Fibroblast of the aortic adventitia (primary cell): ENCODE data around the gene CFB. TPM values are rescaled to one million over a fixed set of nuclear protein-coding genes. Genes with fewer than 3 reads are reported as not detected.
"Not testable (repeated sequence)": the region's sequence is repeated elsewhere in the genome, so short reads cannot be mapped to it uniquely, and the experiment has no call there.

Source experiments
- DNase-seq: peaks from one replicate; pipeline ENCODE4 v3.0.0-alpha.2; 2010; ENCODE audit warnings: low read depth
- H3K4me3 ChIP-seq: 2 replicates; pipeline ENCODE4 v1.5.1; 2011; ENCODE audit warnings: low read depth, mild to moderate bottlenecking, control low read depth, low read length, moderate library complexity
- small RNA-seq: library from RNA; depleted of rRNA; stranded (forward); fragments of <200 nt; gene quantifications from one replicate; pipeline ENCODE3, GENCODE V24; 2012
- total RNA-seq: library from RNA; depleted of rRNA; stranded (reverse); fragments of >200 nt; gene quantifications from 2 replicates; pipeline ENCODE4 v1.2.3, GENCODE V29; 2012; ENCODE audit warnings: low replicate concordance
- TF ChIP-seq, protein P1 (sequence below): IDR thresholded peaks from 2 replicates; pipeline ENCODE4 v1.5.1; 2011; ENCODE audit warnings: mild to moderate bottlenecking, low read length, control low read depth, inconsistent platforms; ENCODE audit not compliant: insufficient read depth

CFB gene
- total RNA-seq, 1 donor, result 39.1 TPM

GRCh38 chr6:31978831-31979230, 32.9 kb downstream of the CFB start:
- TF ChIP-seq, protein P1, sequence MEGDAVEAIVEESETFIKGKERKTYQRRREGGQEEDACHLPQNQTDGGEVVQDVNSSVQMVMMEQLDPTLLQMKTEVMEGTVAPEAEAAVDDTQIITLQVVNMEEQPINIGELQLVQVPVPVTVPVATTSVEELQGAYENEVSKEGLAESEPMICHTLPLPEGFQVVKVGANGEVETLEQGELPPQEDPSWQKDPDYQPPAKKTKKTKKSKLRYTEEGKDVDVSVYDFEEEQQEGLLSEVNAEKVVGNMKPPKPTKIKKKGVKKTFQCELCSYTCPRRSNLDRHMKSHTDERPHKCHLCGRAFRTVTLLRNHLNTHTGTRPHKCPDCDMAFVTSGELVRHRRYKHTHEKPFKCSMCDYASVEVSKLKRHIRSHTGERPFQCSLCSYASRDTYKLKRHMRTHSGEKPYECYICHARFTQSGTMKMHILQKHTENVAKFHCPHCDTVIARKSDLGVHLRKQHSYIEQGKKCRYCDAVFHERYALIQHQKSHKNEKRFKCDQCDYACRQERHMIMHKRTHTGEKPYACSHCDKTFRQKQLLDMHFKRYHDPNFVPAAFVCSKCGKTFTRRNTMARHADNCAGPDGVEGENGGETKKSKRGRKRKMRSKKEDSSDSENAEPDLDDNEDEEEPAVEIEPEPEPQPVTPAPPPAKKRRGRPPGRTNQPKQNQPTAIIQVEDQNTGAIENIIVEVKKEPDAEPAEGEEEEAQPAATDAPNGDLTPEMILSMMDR, result no peak
- no peak for DNase-seq
- H3K4me3 ChIP-seq, result no peak overlapping the region

DNA sequence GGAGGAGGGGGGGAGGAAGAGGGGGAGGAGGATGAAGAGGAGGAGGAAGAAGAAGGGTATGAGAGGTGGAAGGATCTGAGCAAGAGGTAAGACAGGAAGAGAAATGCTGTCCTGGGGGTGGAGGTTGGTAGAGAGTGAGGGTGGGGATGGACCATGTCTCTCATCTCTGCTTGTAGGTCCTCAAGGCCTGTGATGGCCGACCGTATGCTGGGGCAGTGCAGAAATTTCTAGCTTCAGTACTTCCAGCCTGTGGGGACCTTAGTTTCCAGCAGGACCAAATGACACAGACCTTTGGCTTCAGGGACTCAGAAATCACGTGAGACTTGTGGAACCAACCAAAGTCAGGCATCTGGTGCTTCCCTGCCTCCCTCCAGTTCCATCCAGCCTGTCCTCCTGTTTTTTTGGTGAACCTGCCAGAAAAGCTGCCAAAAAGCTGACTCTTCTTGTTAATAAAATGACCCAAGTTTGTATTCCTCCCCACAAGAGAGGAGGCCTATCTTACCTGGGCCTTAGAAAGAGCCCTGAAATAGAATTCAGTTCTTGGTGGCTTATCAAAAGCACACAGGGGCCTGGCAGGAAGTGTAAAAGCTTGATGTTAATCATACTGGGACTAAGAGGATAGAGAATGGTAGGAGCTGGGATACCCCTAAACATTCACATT, 33.5 kb downstream of the CFB start:
- no peak for DNase-seq
- TF ChIP-seq, protein P1, result no peak
- no peak overlapping the region for H3K4me3 ChIP-seq

DNA sequence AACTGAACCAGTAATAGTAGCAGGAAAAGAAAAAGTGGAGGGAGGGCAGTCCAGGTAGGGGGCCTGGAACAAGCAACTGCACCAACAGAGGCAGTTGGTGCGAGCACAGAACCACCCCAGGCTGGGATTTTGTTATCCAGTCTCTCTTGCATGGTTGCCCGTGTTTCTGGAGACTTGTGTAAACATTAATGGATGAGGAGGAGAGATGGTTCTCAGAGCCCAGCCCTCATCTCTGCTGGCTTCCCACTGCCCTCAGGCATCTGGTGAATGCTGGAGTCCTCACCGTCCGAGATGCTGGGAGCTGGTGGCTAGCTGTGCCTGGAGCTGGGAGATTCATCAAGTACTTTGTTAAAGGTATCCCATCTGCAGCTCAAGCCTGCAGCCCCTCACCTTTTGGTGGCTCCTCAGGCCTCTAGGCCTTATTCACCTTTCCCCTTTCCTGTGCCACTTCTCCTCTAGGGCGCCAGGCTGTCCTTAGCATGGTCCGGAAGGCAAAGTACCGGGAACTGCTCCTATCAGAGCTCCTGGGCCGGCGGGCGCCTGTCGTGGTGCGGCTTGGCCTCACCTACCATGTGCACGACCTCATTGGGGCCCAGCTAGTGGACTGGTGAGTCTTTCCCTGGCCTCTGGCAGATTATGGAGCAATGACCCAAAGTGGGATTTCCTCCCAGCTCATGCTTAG, 34.4 kb downstream of the CFB start:
- not testable (repeated sequence) for DNase-seq

DNA sequence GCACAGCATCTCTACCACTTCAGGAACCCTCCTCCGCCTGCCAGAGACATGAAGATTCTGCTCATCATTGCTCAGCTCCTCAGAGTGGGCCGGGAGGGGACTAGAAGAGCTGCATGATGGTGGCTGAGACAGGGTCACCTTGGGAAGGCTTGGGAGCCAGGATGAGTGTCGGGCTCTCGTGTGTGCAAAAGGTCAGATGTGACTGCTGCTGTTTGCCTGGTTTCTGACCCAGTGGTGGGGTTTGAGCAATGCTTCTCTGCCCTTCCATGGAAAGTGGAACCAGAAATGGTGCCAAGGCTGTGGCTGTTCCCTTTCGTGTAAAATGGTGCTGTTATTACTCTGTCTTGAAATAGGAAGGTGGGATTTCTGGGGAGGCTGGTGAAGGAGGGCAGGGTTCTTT, 35.1 kb downstream of the CFB start:
- H3K4me3 ChIP-seq, DNase-seq: not testable (repeated sequence)

More for the DNA sequence above, 34.4 kb downstream of the CFB start:
- H3K4me3 ChIP-seq, result not testable (repeated sequence)

DNA sequence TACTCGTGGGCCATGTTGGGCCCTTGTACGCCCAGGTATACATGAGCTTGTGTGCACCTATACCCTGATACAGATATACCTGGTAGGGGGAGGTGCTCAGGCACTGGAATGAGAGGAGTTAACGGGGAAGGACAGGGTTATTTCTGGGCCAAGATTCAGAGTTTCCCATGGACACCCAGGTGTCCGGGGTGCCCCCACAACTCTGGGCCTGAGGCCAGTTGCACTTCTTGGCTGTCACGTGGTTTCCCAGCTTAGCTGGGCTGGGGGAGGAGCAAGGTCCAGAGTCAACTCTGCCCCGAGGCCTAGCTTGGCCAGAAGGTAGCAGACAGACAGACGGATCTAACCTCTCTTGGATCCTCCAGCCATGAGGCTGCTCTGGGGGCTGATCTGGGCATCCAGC, 35.8 kb downstream of the CFB start, which contains the start of gene C4A:
Gene C4A (plus strand): TSS at position 314 of the 400 bp plus-strand sequence. CDS start 51 bp downstream, at position 365.
- not testable (repeated sequence) for H3K4me3 ChIP-seq, DNase-seq

DNA sequence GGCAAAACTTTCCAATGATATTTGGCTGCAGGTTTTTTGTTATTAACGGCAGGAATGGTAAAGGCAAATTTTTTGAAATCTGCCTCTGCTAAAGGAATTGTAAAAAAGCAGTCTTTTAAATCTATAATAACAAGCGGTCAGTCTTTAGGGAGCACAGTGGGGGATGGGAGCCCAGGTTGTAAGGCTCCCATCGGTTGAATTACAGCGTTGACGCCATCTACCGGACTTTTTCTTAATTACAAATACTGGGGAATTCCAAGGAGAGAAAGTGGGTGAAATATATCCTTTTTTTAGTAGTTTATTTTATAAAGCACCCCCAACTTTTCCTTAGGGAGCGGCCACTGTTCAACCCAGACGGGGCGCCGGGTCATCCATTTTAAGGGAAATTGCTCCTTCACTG, 43.5 kb downstream of the CFB start:
- not testable (repeated sequence) for H3K4me3 ChIP-seq, DNase-seq

GRCh38 chr6:31994421-31994820, 48.5 kb downstream of the CFB start:
- not testable (repeated sequence) for H3K4me3 ChIP-seq, DNase-seq

- not testable (repeated sequence) for H3K4me3 ChIP-seq, DNase-seq
These were observed 50.5 kb downstream of the CFB start for GRCh38 chr6:31996385-31996784.

Small RNA genes lying within 50 kb of the gene (small RNA-seq; reads per million reads assigned to genes)
- gene AL645922.1, result not detected

Other genes starting within 250 kb of the CFB start
- 23.5 and 27.1 TPM in 2 replicates for gene ABHD16A, start 242.8 kb upstream of the CFB start, total RNA-seq
- gene LY6G6F, start 239.2 kb upstream of the CFB start, total RNA-seq, result not detected in 2 replicates
- not detected in 2 replicates for gene LY6G6D, start 230.7 kb upstream of the CFB start, total RNA-seq
- gene LY6G6C, start 224.3 kb upstream of the CFB start, total RNA-seq, result not detected in 2 replicates
- gene MPIG6B, start 222.7 kb upstream of the CFB start, total RNA-seq, result not detected in 2 replicates
- 70.5 and 223 TPM in 2 replicates for gene DDAH2, start 216.8 kb upstream of the CFB start, total RNA-seq
- gene CLIC1, start 209.6 kb upstream of the CFB start, total RNA-seq, result 174 and 576 TPM in 2 replicates
- gene MSH5, start 206.1 kb upstream of the CFB start, total RNA-seq, result 3.1 and 23.0 TPM in 2 replicates
- 0.90 and 6.2 TPM in 2 replicates for gene SAPCD1, start 183.4 kb upstream of the CFB start, total RNA-seq
- 0.36 and 0.90 TPM in 2 replicates for gene VWA7, start 168.8 kb upstream of the CFB start, total RNA-seq
- gene VARS1, start 150.3 kb upstream of the CFB start, total RNA-seq, result 19.6 and 68.8 TPM in 2 replicates
- 49.5 and 88.3 TPM in 2 replicates for gene LSM2, start 139.1 kb upstream of the CFB start, total RNA-seq
- gene HSPA1L, start 130.8 kb upstream of the CFB start, total RNA-seq, result 1.4 and 2.4 TPM in 2 replicates
- gene HSPA1A, start 130.6 kb upstream of the CFB start, total RNA-seq, result 52.8 and 76.9 TPM in 2 replicates
- 62.0 and 112 TPM in 2 replicates for gene HSPA1B, start 118.4 kb upstream of the CFB start, total RNA-seq
- 35.8 and 48.2 TPM in 2 replicates for gene NEU1, start 83.3 kb upstream of the CFB start, total RNA-seq
- 0.27 TPM in 1 of 2 replicates, not detected in the other for gene SLC44A4, start 67.1 kb upstream of the CFB start, total RNA-seq
- gene EHMT2, start 48.4 kb upstream of the CFB start, total RNA-seq, result 37.9 and 62.0 TPM in 2 replicates
- 3.3 and 3.8 TPM in 2 replicates for gene ZBTB12, start 44.0 kb upstream of the CFB start, total RNA-seq
- 4.4 and 48.2 TPM in 2 replicates for gene C2, start 18.4 kb upstream of the CFB start, total RNA-seq
- 36.6 and 109 TPM in 2 replicates for gene NELFE, start 12.9 kb downstream of the CFB start, total RNA-seq
- 30.7 and 42.8 TPM in 2 replicates for gene SKIC2, start 13.1 kb downstream of the CFB start, total RNA-seq
- 15.9 and 28.8 TPM in 2 replicates for gene DXO, start 26.0 kb downstream of the CFB start, total RNA-seq
- gene C4A, start 36.0 kb downstream of the CFB start, total RNA-seq, result 5.2 and 33.5 TPM in 2 replicates
- gene C4B, start 68.7 kb downstream of the CFB start, total RNA-seq, result 4.1 and 19.4 TPM in 2 replicates
- 0.09 and 1.3 TPM in 2 replicates for gene CYP21A2, start 92.3 kb downstream of the CFB start, total RNA-seq
- 54.0 and 315 TPM in 2 replicates for gene TNXB, start 163.2 kb downstream of the CFB start, total RNA-seq
- gene ATF6B, start 182.2 kb downstream of the CFB start, total RNA-seq, result 23.8 and 40.6 TPM in 2 replicates
- gene FKBPL, start 184.2 kb downstream of the CFB start, total RNA-seq, result 5.6 and 7.9 TPM in 2 replicates
- gene PRRT1, start 205.8 kb downstream of the CFB start, total RNA-seq, result 0.41 and 0.54 TPM in 2 replicates
- 7.1 and 30.2 TPM in 2 replicates for gene PPT2, start 208.0 kb downstream of the CFB start, total RNA-seq
- 0.16 and 0.72 TPM in 2 replicates for gene EGFL8, start 218.5 kb downstream of the CFB start, total RNA-seq
- 19.1 and 41.1 TPM in 2 replicates for gene AGPAT1, start 230.0 kb downstream of the CFB start, total RNA-seq
- 13.2 and 43.5 TPM in 2 replicates for gene RNF5, start 232.3 kb downstream of the CFB start, total RNA-seq
- 0.16 and 0.18 TPM in 2 replicates for gene AGER, start 238.2 kb downstream of the CFB start, total RNA-seq
- gene PBX2, start 244.1 kb downstream of the CFB start, total RNA-seq, result 6.5 and 19.6 TPM in 2 replicates
- 0.90 TPM in 1 of 2 replicates, not detected in the other for gene GPSM3, start 246.5 kb downstream of the CFB start, total RNA-seq